Measurements from ENCODE around the gene HBP1.

DNA sequence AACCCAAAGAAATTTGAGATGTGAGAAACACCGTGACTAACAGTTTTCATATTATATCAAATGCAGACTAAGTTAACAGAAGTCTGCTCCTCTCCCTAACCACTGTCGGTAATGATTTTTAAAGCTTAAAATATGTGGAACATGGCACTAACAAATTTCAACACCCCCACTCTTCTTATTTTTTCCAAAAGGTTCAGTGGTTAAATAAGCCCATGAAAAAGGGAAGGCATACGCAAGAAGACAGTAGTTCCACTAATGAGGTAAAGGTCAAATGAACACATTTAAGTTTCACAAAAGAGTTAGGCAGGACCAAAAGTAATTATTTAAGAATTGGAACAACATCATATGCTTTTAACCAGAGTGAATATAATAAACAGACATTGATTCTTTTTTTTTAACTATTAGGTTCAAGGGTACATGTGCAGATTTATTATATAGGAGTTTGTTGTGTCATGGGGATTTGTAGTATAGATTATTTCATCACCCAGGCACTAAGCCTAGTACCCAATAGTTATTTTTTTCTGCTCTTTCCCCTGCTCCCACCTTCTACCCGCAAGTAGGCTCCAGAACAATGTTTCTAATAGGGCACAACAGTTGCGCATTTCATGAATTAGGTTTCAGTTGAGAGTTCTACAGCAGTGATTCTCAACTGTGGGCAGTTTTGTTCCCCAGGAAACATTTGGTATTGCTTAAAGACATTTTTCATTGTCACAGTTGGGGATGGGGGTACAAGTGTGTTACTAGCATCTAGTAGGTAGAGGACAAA is 79.9 kb downstream of the HBP1 start:
- TF ChIP-seq, protein P1, sequence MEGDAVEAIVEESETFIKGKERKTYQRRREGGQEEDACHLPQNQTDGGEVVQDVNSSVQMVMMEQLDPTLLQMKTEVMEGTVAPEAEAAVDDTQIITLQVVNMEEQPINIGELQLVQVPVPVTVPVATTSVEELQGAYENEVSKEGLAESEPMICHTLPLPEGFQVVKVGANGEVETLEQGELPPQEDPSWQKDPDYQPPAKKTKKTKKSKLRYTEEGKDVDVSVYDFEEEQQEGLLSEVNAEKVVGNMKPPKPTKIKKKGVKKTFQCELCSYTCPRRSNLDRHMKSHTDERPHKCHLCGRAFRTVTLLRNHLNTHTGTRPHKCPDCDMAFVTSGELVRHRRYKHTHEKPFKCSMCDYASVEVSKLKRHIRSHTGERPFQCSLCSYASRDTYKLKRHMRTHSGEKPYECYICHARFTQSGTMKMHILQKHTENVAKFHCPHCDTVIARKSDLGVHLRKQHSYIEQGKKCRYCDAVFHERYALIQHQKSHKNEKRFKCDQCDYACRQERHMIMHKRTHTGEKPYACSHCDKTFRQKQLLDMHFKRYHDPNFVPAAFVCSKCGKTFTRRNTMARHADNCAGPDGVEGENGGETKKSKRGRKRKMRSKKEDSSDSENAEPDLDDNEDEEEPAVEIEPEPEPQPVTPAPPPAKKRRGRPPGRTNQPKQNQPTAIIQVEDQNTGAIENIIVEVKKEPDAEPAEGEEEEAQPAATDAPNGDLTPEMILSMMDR (IDR thresholded peaks at IDR 0.05), result no peak
- TF ChIP-seq POLR2AphosphoS5 (IDR thresholded peaks at IDR 0.05), result no peak

Measured in sigmoid colon (tissue), 4 donors.